HEK293 (cell line): ENCODE results near the gene PDSS2.
A peak's percentile ranks its signal among the peaks of the same experiment; 100 is the strongest.

Source experiments
- GLI4 ChIP-seq: fragments of 450-650 bp; formaldehyde crosslinking; IDR thresholded peaks from 2 replicates; pipeline ENCODE4 v1.5.1; 2016; ENCODE audit warnings: missing biosample characterization, missing genetic modification characterization
- HOXC10 ChIP-seq: sonication (generic); formaldehyde crosslinking; IDR thresholded peaks from 2 replicates; pipeline ENCODE4 v1.8.1; 2023; ENCODE audit warnings: mild to moderate bottlenecking, missing genetic modification reagents
- IKZF3 ChIP-seq: fragments of 450-650 bp; IDR thresholded peaks from 2 replicates; pipeline ENCODE4 v1.5.0; 2018; ENCODE audit warnings: missing biosample characterization, mild to moderate bottlenecking, missing genetic modification characterization, moderate library complexity
- MEIS1 ChIP-seq: sonication (generic); formaldehyde crosslinking; IDR thresholded peaks from 2 replicates; pipeline ENCODE4 v1.8.1; 2022; ENCODE audit warnings: missing genetic modification reagents, mild to moderate bottlenecking, borderline replicate concordance
- PATZ1 ChIP-seq: fragments of 450-650 bp; formaldehyde crosslinking; IDR thresholded peaks from 2 replicates; pipeline ENCODE4 v1.5.1; 2016; ENCODE audit warnings: missing biosample characterization, missing genetic modification characterization
- PRDM4 ChIP-seq: fragments of 450-650 bp; formaldehyde crosslinking; IDR thresholded peaks from 2 replicates; pipeline ENCODE4 v1.5.1; 2017; ENCODE audit warnings: missing biosample characterization, missing genetic modification characterization
- YY1 ChIP-seq: fragments of 450-650 bp; formaldehyde crosslinking; IDR thresholded peaks from 2 replicates; pipeline ENCODE4 v1.5.1; 2018; ENCODE audit warnings: missing biosample characterization, missing genetic modification characterization
- ZEB2 ChIP-seq: fragments of 450-650 bp; formaldehyde crosslinking; IDR thresholded peaks from 2 replicates; pipeline ENCODE4 v1.5.1; 2016; ENCODE audit warnings: missing biosample characterization, missing genetic modification characterization
- ZFP41 ChIP-seq: fragments of 450-650 bp; formaldehyde crosslinking; IDR thresholded peaks from 2 replicates; pipeline ENCODE4 v1.5.1; 2016; ENCODE audit warnings: missing biosample characterization, missing genetic modification characterization, borderline replicate concordance
- ZNF112 ChIP-seq: fragments of 450-650 bp; formaldehyde crosslinking; IDR thresholded peaks from 2 replicates; pipeline ENCODE4 v1.5.0; 2017; ENCODE audit warnings: missing biosample characterization, missing genetic modification characterization
- ZNF138 ChIP-seq: fragments of 450-650 bp; formaldehyde crosslinking; IDR thresholded peaks from 2 replicates; pipeline ENCODE4 v1.5.1; 2016; ENCODE audit warnings: missing biosample characterization, missing genetic modification characterization, borderline replicate concordance
- ZNF157 ChIP-seq: fragments of 450-650 bp; formaldehyde crosslinking; IDR thresholded peaks from 2 replicates; pipeline ENCODE4 v1.5.1; 2016; ENCODE audit warnings: missing biosample characterization, missing genetic modification characterization
- ZNF174 ChIP-seq: fragments of 450-650 bp; formaldehyde crosslinking; IDR thresholded peaks from 2 replicates; pipeline ENCODE4 v1.5.0; 2017; ENCODE audit warnings: missing biosample characterization, mild to moderate bottlenecking, missing genetic modification characterization
- ZNF18 ChIP-seq: fragments of 450-650 bp; formaldehyde crosslinking; IDR thresholded peaks from 2 replicates; pipeline ENCODE4 v1.5.1; 2016; ENCODE audit warnings: missing biosample characterization, missing genetic modification characterization
- ZNF26 ChIP-seq: fragments of 450-650 bp; formaldehyde crosslinking; IDR thresholded peaks from 2 replicates; pipeline ENCODE4 v1.5.1; 2016; ENCODE audit warnings: missing biosample characterization, missing genetic modification characterization
- ZNF426 ChIP-seq: fragments of 450-650 bp; formaldehyde crosslinking; IDR thresholded peaks from 2 replicates; pipeline ENCODE4 v1.5.1; 2017; ENCODE audit warnings: missing biosample characterization, missing genetic modification characterization, mild to moderate bottlenecking, inconsistent platforms, moderate library complexity
- ZNF558 ChIP-seq: fragments of 450-650 bp; formaldehyde crosslinking; IDR thresholded peaks from 2 replicates; pipeline ENCODE4 v1.5.1; 2016; ENCODE audit warnings: missing biosample characterization, missing genetic modification characterization
- ZNF560 ChIP-seq: fragments of 450-650 bp; formaldehyde crosslinking; IDR thresholded peaks from 2 replicates; pipeline ENCODE4 v1.5.1; 2017; ENCODE audit warnings: missing biosample characterization, missing genetic modification characterization, borderline replicate concordance
- ZNF654 ChIP-seq: fragments of 450-650 bp; formaldehyde crosslinking; IDR thresholded peaks from 2 replicates; pipeline ENCODE4 v1.5.1; 2016; ENCODE audit warnings: low read depth, missing biosample characterization, missing genetic modification characterization
- ZNF768 ChIP-seq: fragments of 450-650 bp; formaldehyde crosslinking; IDR thresholded peaks from 2 replicates; pipeline ENCODE4 v1.5.1; 2018; ENCODE audit warnings: missing biosample characterization, mild to moderate bottlenecking, missing genetic modification characterization
- ZNF785 ChIP-seq: fragments of 450-650 bp; formaldehyde crosslinking; IDR thresholded peaks from 2 replicates; pipeline ENCODE4 v1.5.1; 2016; ENCODE audit warnings: missing biosample characterization, missing genetic modification characterization
- TF ChIP-seq, protein P1 (sequence below): fragments of 450-650 bp; formaldehyde crosslinking; IDR thresholded peaks from 2 replicates; pipeline ENCODE4 v1.5.1; 2016; ENCODE audit warnings: missing biosample characterization, missing genetic modification characterization
- TF ChIP-seq, protein P2 (sequence below): IDR thresholded peaks from 2 replicates; pipeline ENCODE4 v1.6.1; 2011; ENCODE audit warnings: mild to moderate bottlenecking, low read depth, low read length, borderline replicate concordance
- TF ChIP-seq, protein P3 (sequence below): fragments of 450-650 bp; formaldehyde crosslinking; IDR thresholded peaks from 2 replicates; pipeline ENCODE4 v1.5.1; 2016; ENCODE audit warnings: missing biosample characterization, missing genetic modification characterization

PDSS2 gene

DNA sequence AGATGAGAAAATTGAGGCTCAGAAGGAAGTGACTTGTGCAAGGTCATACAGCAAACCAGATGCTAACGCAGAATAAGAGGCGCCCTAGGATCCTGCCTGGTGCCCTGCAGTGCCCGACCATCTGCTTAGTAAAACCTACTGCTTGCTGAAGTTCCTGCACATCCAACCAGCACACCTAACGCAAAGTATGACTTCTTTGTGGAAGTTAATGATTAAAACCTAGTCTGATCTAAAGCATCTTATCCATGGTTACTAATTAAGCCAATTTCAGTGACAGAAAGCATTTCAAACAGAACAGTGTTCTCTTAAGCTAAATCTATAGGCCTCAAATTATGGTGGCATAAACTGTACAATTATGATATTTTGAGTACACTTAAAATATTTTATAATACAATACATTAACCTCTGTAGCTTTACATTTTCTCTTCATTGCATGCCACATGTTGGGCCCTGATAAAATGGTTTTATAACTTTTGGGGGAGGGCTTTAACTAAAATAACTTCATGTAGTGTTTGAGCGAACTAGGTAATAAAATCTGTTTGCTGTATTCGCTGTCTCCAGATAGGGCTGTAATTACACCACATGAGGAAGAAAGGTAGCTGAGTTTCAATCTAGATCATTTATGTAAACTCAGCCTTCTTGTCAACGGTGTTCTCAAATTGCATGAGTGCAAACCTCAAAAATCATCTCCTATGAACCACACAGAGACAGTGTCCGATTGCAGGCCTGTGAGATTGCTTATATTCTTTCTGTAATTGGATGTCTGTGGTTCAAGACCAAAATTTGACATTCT, 306.5 kb downstream of the PDSS2 start (continued):
- TF ChIP-seq ZNF785 (tag by site-specific recombination) (no peak), ZNF768 (tag by site-specific recombination) (no peak), IKZF3 (0 out of 2 replicates have a peak, but pooled peaks have one; percentile 13), ZEB2 (tag by site-specific recombination) (no peak), ZNF18 (0 out of 2 replicates have a peak, but pooled peaks have one; percentile 21), PATZ1 (tag by site-specific recombination) (no peak), ZFP41 (no peak), ZNF558 (tag by site-specific recombination) (no peak), PRDM4 (tag by site-specific recombination) (peak; percentile 38; the same call in 1 of the 2 replicates), ZNF654 (tag by site-specific recombination) (no peak), ZNF426 (tag by site-specific recombination) (no peak), YY1 (tag by site-specific recombination) (no peak), ZNF157 (tag by site-specific recombination) (no peak), GLI4 (tag by site-specific recombination) (no peak), ZNF138 (no peak), HOXC10 (CRISPR knock-in tag) (no peak), ZNF560 (tag by site-specific recombination) (no peak), MEIS1 (CRISPR knock-in tag) (no peak), ZNF174 (tag by site-specific recombination) (no peak), ZNF26 (no peak), ZNF112 (tag by site-specific recombination) (no peak)
- TF ChIP-seq, protein P1, sequence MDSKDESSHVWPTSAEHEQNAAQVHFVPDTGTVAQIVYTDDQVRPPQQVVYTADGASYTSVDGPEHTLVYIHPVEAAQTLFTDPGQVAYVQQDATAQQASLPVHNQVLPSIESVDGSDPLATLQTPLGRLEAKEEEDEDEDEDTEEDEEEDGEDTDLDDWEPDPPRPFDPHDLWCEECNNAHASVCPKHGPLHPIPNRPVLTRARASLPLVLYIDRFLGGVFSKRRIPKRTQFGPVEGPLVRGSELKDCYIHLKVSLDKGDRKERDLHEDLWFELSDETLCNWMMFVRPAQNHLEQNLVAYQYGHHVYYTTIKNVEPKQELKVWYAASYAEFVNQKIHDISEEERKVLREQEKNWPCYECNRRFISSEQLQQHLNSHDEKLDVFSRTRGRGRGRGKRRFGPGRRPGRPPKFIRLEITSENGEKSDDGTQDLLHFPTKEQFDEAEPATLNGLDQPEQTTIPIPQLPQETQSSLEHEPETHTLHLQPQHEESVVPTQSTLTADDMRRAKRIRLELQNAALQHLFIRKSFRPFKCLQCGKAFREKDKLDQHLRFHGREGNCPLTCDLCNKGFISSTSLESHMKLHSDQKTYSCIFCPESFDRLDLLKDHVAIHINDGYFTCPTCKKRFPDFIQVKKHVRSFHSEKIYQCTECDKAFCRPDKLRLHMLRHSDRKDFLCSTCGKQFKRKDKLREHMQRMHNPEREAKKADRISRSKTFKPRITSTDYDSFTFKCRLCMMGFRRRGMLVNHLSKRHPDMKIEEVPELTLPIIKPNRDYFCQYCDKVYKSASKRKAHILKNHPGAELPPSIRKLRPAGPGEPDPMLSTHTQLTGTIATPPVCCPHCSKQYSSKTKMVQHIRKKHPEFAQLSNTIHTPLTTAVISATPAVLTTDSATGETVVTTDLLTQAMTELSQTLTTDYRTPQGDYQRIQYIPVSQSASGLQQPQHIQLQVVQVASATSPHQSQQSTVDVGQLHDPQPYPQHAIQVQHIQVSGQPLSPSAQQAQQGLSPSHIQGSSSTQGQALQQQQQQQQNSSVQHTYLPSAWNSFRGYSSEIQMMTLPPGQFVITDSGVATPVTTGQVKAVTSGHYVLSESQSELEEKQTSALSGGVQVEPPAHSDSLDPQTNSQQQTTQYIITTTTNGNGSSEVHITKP (tag by site-specific recombination) = no peak
- TF ChIP-seq, protein P2, sequence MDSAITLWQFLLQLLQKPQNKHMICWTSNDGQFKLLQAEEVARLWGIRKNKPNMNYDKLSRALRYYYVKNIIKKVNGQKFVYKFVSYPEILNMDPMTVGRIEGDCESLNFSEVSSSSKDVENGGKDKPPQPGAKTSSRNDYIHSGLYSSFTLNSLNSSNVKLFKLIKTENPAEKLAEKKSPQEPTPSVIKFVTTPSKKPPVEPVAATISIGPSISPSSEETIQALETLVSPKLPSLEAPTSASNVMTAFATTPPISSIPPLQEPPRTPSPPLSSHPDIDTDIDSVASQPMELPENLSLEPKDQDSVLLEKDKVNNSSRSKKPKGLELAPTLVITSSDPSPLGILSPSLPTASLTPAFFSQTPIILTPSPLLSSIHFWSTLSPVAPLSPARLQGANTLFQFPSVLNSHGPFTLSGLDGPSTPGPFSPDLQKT = no peak
- TF ChIP-seq, protein P3, sequence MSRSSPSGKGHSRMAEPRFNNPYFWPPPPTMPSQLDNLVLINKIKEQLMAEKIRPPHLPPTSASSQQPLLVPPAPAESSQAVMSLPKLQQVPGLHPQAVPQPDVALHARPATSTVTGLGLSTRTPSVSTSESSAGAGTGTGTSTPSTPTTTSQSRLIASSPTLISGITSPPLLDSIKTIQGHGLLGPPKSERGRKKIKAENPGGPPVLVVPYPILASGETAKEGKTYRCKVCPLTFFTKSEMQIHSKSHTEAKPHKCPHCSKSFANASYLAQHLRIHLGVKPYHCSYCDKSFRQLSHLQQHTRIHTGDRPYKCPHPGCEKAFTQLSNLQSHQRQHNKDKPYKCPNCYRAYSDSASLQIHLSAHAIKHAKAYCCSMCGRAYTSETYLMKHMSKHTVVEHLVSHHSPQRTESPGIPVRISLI (tag by site-specific recombination) = no peak
